Memory B cell (primary cell): Measurements from ENCODE around the gene PROSER3.
"Not testable (repeated sequence)": the region's sequence is repeated elsewhere in the genome, so short reads cannot be mapped to it uniquely, and the experiment has no call there.

Source experiments
- ATAC-seq: fragments of 150-1000 bp; cut with Tn5 transposase; 2 replicates; pipeline ENCODE4 v1.10.0; 2021; ENCODE audit warnings: low read depth, mild to moderate bottlenecking, moderate library complexity
- DNase-seq, 2 donors: peaks; one replicate each; pipeline ENCODE4 v3.0.0; 2022; ENCODE audit warnings: low spot score in 2 of 2
- H3K27ac Mint-ChIP-seq: one replicate; pipeline ENCODE4 v1.8.0; 2022; ENCODE audit warnings: mild to moderate bottlenecking, moderate library complexity, mixed read lengths
- H3K27me3 Mint-ChIP-seq: one replicate; pipeline ENCODE4 v1.8.0; 2022; ENCODE audit warnings: mixed read lengths
- H3K36me3 Mint-ChIP-seq: one replicate; pipeline ENCODE4 v1.8.0; 2022; ENCODE audit warnings: mild to moderate bottlenecking, mixed read lengths
- H3K4me1 Mint-ChIP-seq: one replicate; pipeline ENCODE4 v1.8.0; 2022; ENCODE audit warnings: mixed read lengths
- H3K4me3 Mint-ChIP-seq: one replicate; pipeline ENCODE4 v1.8.0; 2022; ENCODE audit warnings: mild to moderate bottlenecking, moderate library complexity, mixed read lengths
- H3K9me3 Mint-ChIP-seq: one replicate; pipeline ENCODE4 v1.8.0; 2022; ENCODE audit warnings: mixed read lengths

The PROSER3 gene

GRCh38 chr19:35718345-35719041 is 39.5 kb upstream of the PROSER3 start:
- ATAC-seq (no peak), DNase-seq (peak in 1 of 2 donors; percentile 56)
- Mint-ChIP-seq H3K27ac (peak overlapping the region; percentile 72), H3K36me3 (peaks cover 22% of the 10 kb centered on the region), H3K9me3 (no peaks in the 10 kb centered on the region), H3K4me1 (peaks cover 32% of the 10 kb centered on the region), H3K4me3 (peak overlapping the region; percentile 86), H3K27me3 (no peaks in the 10 kb centered on the region)

DNA sequence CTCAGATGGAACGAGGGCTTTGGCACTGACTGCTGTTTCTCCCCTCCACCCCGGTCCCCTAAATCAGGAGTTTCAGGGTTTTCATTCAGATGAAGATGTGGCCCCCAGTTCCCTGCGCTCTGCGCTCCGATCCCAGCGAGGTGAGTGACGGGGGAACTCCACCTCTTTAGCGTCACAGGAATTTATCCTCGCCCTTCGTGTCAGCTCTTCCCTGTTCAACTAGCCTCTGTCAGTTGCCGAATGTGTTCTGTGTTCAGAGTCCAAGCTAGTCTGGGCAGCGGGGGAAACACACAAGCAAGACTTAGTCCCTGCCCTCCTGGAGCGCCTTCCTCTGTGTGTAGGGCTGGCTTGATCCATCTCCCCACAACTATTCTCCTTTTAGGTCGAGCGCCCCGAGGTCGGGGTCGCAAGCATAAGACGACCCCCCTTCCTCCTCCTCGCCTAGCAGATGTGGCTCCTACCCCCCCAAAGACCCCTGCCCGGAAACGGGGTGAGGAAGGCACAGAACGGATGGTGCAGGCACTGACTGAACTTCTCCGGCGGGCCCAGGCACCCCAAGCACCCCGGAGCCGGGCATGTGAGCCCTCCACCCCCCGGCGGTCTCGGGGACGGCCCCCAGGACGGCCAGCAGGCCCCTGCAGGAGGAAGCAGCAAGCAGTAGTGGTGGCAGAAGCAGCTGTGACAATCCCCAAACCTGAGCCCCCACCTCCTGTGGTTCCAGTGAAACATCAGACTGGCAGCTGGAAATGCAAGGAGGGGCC is 38.4 kb upstream of the PROSER3 start:
- Mint-ChIP-seq H3K4me1 (peaks cover 21% of the 10 kb centered on the region), H3K27me3 (no peaks in the 10 kb centered on the region), H3K27ac (no peak overlapping the region), H3K4me3 (peak overlapping the region; percentile 86), H3K36me3 (peaks cover 25% of the 10 kb centered on the region), H3K9me3 (no peaks in the 10 kb centered on the region)
- DNase-seq (no peak), ATAC-seq (no peak)

- Mint-ChIP-seq H3K4me3 (no peak overlapping the region), H3K9me3 (no peaks in the 10 kb centered on the region), H3K4me1 (peaks cover 16% of the 10 kb centered on the region), H3K36me3 (peaks cover 25% of the 10 kb centered on the region), H3K27me3 (no peaks in the 10 kb centered on the region), H3K27ac (no peak overlapping the region)
- ATAC-seq (no peak), DNase-seq (no peak)
Observed at GRCh38 chr19:35720163-35720524, 37.8 kb upstream of the PROSER3 start.

DNA sequence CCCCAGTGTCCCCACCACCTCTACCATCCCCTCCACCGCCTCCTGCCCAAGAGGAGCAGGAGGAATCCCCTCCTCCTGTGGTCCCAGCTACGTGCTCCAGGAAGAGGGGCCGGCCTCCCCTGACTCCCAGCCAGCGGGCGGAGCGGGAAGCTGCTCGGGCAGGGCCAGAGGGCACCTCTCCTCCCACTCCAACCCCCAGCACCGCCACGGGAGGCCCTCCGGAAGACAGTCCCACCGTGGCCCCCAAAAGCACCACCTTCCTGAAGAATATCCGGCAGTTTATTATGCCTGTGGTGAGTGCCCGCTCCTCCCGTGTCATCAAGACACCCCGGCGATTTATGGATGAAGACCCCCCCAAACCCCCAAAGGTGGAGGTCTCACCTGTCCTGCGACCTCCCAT is 37.3 kb upstream of the PROSER3 start:
- no peaks in the 10 kb centered on the region for H3K9me3 Mint-ChIP-seq
- H3K4me1 Mint-ChIP-seq: peaks cover 16% of the 10 kb centered on the region
- ATAC-seq (no peak), DNase-seq (no peak)
- peaks cover 27% of the 10 kb centered on the region for H3K36me3 Mint-ChIP-seq
- H3K27ac Mint-ChIP-seq: no peak overlapping the region
- no peaks in the 10 kb centered on the region for H3K27me3 Mint-ChIP-seq
- H3K4me3 Mint-ChIP-seq: no peak overlapping the region

- ATAC-seq (no peak), DNase-seq (no peak)
- Mint-ChIP-seq H3K4me1 (peaks cover 17% of the 10 kb centered on the region), H3K4me3 (no peak overlapping the region), H3K36me3 (peaks cover 34% of the 10 kb centered on the region), H3K27me3 (no peaks in the 10 kb centered on the region), H3K9me3 (no peaks in the 10 kb centered on the region), H3K27ac (no peak overlapping the region)
Observed at GRCh38 chr19:35721374-35721773, 36.6 kb upstream of the PROSER3 start.

- Mint-ChIP-seq H3K9me3 (no peaks in the 10 kb centered on the region), H3K4me1 (peaks cover 14% of the 10 kb centered on the region), H3K4me3 (no peak overlapping the region), H3K36me3 (peaks cover 34% of the 10 kb centered on the region), H3K27me3 (no peaks in the 10 kb centered on the region), H3K27ac (no peak overlapping the region)
- ATAC-seq: no peak
- DNase-seq: no peak
Observed at GRCh38 chr19:35722461-35722860, 35.5 kb upstream of the PROSER3 start.

GRCh38 chr19:35722897-35723296 is 35.1 kb upstream of the PROSER3 start:
- H3K4me3 Mint-ChIP-seq: no peak overlapping the region
- no peak for ATAC-seq

GRCh38 chr19:35723671-35724070 is 34.3 kb upstream of the PROSER3 start:
- Mint-ChIP-seq H3K4me1 (peaks cover 14% of the 10 kb centered on the region), H3K36me3 (peaks cover 42% of the 10 kb centered on the region), H3K4me3 (no peak overlapping the region), H3K27ac (no peak overlapping the region), H3K9me3 (no peaks in the 10 kb centered on the region), H3K27me3 (no peaks in the 10 kb centered on the region)
- ATAC-seq (no peak), DNase-seq (no peak)

More at GRCh38 chr19:35722897-35723296, 35.1 kb upstream of the PROSER3 start:
- DNase-seq: no peak
- Mint-ChIP-seq H3K36me3 (peaks cover 35% of the 10 kb centered on the region), H3K27me3 (no peaks in the 10 kb centered on the region), H3K4me1 (peaks cover 14% of the 10 kb centered on the region), H3K9me3 (no peaks in the 10 kb centered on the region), H3K27ac (no peak overlapping the region)

- not testable (repeated sequence) for H3K4me3 Mint-ChIP-seq, DNase-seq, H3K27me3 Mint-ChIP-seq, H3K27ac Mint-ChIP-seq, ATAC-seq, H3K9me3 Mint-ChIP-seq
- H3K36me3 Mint-ChIP-seq: peaks cover 45% of the 10 kb centered on the region
- H3K4me1 Mint-ChIP-seq: peaks cover 13% of the 10 kb centered on the region
Observed at GRCh38 chr19:35724132-35724531, 33.8 kb upstream of the PROSER3 start.

DNA sequence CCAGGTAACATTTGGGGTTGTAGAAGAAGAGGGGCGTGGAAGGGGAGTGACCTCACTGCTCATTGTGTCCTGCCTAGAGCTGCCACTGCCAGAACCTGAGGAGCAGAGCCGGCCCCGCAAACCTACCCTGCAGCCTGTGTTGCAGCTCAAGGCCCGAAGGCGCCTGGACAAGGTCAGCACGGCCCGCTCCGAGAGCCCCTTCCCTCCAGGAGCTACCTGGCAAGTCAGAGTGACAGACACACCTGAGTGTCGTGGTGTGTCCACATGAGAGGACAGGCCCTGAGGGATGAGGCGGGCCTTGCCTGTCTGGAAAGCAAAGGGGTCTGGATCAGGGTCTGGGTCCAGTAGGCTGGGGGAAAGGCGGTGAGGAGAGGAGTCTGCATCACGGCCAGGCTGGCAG is 33.4 kb upstream of the PROSER3 start:
- H3K36me3 Mint-ChIP-seq: peaks cover 45% of the 10 kb centered on the region
- ATAC-seq: no peak
- peaks cover 9% of the 10 kb centered on the region for H3K4me1 Mint-ChIP-seq
- no peaks in the 10 kb centered on the region for H3K9me3 Mint-ChIP-seq
- no peaks in the 10 kb centered on the region for H3K27me3 Mint-ChIP-seq
- DNase-seq: no peak
- H3K4me3 Mint-ChIP-seq: no peak overlapping the region
- H3K27ac Mint-ChIP-seq: no peak overlapping the region

DNA sequence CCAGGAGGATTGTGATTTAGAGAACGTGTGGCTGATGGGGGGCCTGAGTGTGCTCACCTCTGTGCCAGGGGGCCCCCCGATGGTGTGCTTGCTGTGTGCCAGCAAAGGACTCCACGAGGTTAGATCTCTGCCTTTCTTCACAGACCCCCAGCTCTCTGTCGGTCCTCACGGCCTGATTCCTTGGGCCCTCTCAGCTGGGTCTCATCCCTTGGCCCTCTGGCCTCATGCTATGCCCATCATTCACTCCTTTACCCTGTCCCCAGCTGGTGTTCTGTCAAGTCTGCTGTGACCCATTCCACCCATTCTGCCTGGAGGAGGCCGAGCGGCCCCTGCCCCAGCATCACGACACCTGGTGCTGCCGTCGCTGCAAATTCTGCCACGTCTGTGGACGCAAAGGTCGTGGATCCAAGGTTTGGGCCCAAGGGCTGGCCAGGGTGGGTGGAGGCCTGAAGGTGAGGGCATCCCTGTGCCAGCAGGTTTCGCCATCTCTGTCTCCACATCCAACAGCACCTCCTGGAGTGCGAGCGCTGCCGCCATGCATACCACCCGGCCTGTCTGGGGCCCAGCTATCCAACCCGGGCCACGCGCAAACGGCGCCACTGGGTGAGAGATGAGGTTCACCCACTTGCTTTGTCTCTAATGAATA is 32.6 kb upstream of the PROSER3 start:
- peaks cover 48% of the 10 kb centered on the region for H3K36me3 Mint-ChIP-seq
- H3K27ac Mint-ChIP-seq: no peak overlapping the region
- peaks cover 5% of the 10 kb centered on the region for H3K4me1 Mint-ChIP-seq
- no peak overlapping the region for H3K4me3 Mint-ChIP-seq
- H3K9me3 Mint-ChIP-seq: no peaks in the 10 kb centered on the region
- no peaks in the 10 kb centered on the region for H3K27me3 Mint-ChIP-seq
- ATAC-seq (no peak), DNase-seq (no peak)

- H3K36me3 Mint-ChIP-seq: peaks cover 49% of the 10 kb centered on the region
- ATAC-seq: no peak
- no peaks in the 10 kb centered on the region for H3K27me3 Mint-ChIP-seq
- no peak for DNase-seq
- no peak overlapping the region for H3K4me3 Mint-ChIP-seq
- no peaks in the 10 kb centered on the region for H3K9me3 Mint-ChIP-seq
- H3K27ac Mint-ChIP-seq: peak overlapping the region; percentile 55
- H3K4me1 Mint-ChIP-seq: peaks cover 7% of the 10 kb centered on the region
Observed at GRCh38 chr19:35727053-35727955, 30.7 kb upstream of the PROSER3 start.

- DNase-seq: no peak
- Mint-ChIP-seq H3K27ac (peak overlapping the region; percentile 55), H3K36me3 (peaks cover 45% of the 10 kb centered on the region)
Observed at GRCh38 chr19:35727956-35728706, 29.8 kb upstream of the PROSER3 start.

More at GRCh38 chr19:35727956-35728706, 29.8 kb upstream of the PROSER3 start:
- Mint-ChIP-seq H3K9me3 (no peaks in the 10 kb centered on the region), H3K27me3 (no peaks in the 10 kb centered on the region), H3K4me1 (peaks cover 7% of the 10 kb centered on the region), H3K4me3 (no peak overlapping the region)
- no peak for ATAC-seq
